HG03442 (cell line): ENCODE results near the gene CDYL2.
"Not testable (repeated sequence)": the region's sequence is repeated elsewhere in the genome, so short reads cannot be mapped to it uniquely, and the experiment has no call there.

Experiments used
- ATAC-seq: cut with Tn5 transposase; IDR thresholded peaks from one replicate; pipeline ENCODE4 v1.9.1; 2021; ENCODE audit warnings: mild to moderate bottlenecking, moderate library complexity; ENCODE audit not compliant: unreplicated experiment

The CDYL2 gene, protein sequence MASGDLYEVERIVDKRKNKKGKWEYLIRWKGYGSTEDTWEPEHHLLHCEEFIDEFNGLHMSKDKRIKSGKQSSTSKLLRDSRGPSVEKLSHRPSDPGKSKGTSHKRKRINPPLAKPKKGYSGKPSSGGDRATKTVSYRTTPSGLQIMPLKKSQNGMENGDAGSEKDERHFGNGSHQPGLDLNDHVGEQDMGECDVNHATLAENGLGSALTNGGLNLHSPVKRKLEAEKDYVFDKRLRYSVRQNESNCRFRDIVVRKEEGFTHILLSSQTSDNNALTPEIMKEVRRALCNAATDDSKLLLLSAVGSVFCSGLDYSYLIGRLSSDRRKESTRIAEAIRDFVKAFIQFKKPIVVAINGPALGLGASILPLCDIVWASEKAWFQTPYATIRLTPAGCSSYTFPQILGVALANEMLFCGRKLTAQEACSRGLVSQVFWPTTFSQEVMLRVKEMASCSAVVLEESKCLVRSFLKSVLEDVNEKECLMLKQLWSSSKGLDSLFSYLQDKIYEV

DNA sequence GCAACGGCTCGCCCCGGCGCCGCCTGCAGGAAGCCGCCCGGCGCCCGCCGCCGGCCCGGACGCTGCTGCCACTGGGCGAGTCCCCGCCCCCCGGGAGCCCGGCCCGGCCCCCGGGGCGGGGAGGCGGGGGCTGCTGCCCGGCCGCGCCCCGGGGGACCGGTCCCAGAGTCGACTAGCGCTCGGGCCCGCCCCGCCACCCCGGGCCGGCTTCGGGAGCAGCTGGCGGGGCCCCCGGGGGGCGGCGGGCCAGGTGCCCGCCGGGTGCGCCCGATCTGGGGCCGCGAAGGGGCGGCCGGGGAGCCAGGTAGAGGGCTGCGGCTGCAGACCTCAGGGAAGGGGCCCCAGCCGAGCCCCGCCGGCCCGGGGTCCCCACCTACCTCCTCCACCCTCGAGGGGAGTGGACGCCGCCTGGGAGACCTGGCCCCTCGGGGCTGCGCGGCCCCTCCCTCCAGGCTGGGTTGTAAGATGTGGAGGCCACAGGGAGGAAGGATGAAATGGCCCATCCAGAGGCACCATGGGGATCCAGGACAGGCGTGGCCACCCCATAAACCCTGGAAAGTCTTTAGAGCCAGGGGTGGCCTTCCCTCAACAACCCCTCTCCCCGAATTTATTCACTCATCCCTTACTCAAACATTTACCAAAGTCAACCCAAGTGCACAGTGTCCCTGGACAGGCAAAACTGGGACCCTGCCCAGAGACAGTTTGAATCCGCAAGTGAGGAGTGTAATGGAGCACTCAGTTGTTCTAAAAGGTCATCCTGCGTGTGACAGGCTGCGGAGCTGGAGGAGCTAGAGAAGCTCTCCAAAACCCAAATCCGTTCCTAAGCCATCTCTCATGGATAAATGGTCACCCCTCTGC lies at the start of gene CDYL2:
CDYL2 (minus strand) TSS at position 73 of the 858 bp plus-strand sequence. CDS start 425 bp downstream, outside the sequence.
- peak; percentile 78 for ATAC-seq

DNA sequence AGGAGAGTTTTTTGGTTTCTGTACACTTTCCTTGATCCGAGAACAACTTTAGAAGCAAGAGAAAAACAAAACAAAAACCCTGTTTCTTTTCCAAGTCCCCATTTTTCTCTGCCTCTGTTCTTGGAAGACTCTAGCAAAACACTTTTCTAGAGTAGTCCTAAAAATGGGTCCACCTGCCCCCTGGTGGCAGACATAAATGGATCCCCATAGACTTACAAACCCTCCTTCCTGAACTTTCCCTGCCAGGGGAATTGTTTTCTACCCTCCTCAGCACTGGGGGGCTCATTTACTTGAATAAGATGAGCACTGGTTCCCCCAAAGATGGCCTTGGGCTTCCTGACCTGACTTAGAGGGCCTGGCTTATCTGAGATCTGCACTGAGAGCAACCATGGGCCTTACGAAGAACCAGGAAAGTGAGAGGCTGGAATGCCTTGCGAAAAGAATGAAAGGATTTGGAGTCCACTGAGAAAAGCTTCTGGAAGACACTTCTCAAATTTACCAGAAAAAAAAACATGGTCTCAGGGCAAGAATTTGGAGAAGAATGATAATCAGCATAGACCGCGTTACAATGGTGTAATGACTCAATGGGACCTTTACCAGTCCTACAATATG lies 48.0 kb upstream of the CDYL2 start:
- no peak for ATAC-seq

DNA sequence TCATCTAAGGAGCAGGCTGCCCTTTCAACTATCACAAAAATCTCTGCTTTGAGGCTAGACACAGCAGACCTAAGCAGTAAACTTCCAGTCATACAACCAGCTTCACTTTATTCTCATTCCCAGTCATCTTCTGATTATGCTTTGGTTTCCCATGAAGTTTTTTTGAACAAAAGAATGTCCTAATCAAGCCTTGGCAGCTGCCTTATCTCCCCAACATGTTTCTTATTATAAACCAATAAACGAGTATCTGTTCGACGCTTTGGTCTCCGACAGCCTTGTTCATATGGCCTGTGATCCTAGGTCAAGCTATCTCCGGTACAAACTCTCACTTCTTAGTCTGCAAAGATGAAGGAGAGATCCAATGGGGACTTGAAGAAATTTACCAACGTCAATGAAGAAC lies 47.4 kb upstream of the CDYL2 start:
- ATAC-seq = no peak

DNA sequence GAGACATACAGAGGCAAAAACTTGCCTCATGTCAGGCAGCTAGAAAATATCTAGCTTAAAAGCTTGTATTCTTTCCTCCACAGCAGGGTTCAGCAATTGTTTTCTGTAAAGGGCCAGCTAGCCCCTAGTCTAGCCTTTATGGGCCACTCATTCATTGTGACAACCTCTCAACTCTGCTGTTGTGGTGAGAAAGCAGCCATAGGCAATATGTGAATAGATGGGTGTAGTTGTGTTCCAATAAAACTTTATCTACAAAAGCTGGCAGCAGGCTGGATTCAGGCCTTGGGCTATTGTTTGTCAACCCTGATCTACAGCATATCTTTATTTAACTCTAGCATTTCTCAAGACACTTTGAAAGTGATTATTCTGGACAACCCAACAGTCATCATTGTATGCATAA lies 46.4 kb upstream of the CDYL2 start:
- ATAC-seq = no peak

DNA sequence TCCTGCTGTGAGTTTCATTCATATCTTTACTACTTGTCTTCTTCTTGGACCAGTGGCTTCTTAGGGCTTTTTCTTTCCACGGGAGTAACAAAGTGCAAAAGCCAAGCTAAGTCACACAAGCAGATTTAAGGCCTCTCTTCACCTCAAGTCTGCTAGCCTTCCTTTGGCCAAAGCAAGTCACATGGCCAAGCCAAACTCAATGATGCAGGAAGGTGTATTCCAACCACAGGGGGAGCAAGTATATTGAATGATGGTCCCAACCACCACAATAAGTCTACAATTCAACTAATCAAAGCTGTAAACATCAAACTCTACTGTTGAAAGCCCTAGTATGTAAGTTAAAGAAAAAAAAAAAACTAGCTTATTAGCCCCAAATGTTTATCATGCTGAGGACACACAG lies 44.5 kb upstream of the CDYL2 start:
- no peak for ATAC-seq

DNA sequence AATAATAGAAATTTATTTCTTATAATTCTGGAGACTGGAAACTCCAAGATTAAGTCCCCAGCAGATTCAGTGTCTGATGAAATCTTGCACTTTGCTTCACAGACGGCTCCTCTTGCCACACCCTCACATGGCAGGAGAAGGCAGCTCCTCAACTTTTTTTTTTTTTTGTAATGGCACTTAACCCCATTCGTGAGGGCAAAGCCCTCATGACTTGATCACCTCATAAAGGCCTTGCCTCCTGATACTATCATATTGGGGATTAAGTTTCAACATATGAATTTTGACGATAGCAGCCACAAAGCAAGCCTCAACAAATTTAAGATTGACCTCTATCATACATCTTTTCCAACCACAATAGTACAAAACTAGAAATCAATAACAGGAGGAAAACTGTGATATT lies 42.3 kb upstream of the CDYL2 start:
- ATAC-seq = no peak

DNA sequence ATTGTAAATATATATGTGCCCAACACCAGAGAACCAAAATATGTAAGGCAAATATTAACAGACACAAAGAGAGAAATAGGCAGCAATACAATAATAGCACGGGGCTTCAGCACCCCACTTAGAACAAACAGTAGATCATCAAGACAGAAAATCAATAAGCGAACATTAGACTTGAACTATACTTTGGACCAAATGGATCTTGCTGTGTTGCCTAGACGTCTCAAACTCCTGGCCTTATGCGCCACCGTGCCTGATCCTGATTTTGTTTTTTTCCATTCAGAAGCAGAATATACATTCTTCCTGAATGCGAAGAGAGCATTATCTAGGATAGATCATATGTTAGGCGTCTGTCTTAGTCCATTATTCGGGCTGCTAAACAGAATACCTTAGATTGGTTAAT lies 41.9 kb upstream of the CDYL2 start:
- no peak for ATAC-seq

DNA sequence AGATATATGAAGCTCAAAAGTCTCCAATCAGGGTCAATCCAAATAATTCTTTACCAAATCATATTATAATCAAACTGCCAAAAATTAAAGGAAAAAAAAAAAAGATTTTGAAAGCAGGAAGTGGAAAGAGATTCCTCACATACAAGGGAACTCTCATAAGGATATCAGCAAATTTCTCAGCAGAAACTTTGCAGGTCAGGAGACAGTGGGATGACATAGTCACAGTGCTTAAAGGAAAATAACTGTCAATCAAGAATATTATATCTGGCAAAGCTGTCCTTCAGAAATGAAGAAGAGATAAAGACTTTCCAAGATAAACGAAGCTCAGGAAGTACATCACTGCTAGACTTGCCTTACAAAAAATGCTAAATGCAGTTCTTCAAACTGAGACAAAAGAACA lies 40.0 kb upstream of the CDYL2 start:
- ATAC-seq = no peak

DNA sequence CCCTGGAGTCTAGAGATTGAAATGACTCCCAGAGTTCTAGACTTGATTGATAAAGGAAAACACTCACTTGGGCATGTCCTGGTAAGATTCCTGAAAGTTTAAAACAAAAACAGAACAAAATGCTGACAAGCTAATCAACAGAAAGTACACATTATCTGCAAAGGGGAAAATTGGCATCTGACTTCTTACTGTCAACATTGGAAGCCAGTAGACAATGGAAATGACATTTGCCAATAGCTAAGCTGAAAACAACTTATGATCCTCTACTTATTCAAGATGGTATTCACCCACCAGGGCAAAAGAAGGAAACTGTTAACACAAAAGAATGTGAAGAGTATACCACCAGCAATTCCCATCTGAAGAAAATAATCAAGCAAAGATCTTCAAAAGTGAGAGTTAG lies 36.8 kb upstream of the CDYL2 start:
- ATAC-seq = no peak

DNA sequence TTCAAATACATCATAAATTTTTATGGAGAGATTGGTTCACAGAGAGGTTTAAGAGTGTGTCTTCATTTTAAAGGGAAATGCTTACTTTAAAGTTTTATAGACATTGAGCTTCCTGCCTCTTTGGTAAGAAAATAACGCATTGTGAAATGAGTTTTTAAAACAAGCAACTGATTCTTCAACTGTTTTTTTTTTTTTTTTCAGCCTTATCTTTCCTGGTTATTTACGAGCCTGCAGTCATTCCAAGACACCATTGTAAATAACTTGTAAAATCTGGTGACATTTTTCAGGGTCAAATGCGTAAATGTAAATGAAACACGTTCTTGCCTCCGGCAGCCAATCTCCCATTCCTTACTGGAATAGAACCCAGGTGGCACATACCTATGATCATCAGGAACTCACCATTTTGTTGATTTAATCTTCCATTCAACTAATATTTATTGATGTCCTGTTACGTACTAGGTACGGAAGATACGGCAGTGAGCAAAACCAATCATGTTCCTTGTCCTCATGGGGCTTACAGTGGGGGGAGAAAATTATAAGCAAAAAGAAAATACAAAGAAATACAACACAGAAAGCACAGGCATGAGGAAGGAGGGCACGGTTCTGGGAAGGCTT lies 33.2 kb upstream of the CDYL2 start:
- ATAC-seq = no peak

DNA sequence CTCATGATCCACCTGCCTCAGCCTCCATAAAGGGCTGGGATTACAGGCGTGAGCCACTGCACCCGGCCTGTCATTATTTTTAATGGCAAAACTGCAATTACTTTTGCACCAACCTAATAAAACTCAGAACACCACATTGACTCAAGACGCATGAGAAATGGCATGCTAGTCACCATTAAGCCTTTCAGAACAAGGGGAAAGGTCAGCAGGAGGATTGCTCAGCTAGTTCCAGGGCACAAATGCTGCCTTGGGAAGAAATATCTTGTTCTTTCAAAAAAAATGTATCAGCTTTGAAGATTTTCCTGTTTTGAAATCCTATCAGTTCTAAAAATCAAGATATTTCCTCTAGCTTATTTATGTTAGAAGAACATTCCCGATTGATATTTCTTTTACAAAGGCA lies 32.4 kb upstream of the CDYL2 start:
- ATAC-seq = no peak

DNA sequence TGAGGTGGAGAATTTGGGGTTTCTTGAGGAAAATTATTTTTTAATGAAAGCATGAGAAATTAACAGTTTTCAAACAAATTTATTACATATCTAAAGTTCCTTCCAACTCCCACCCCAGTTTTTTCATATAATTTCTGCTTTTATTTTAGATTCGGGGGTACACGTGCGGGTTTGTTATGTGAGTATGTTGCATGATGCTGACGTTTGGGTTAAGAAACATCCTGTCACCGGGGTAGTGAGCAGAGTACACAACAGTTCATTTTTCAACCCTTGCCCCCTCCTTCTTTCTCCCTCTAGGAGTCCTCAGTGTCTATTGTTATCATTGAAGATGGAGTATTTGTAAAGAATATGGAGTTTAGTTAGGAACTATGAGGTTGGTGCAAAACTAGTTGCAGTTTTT lies 31.8 kb upstream of the CDYL2 start:
- no peak for ATAC-seq

DNA sequence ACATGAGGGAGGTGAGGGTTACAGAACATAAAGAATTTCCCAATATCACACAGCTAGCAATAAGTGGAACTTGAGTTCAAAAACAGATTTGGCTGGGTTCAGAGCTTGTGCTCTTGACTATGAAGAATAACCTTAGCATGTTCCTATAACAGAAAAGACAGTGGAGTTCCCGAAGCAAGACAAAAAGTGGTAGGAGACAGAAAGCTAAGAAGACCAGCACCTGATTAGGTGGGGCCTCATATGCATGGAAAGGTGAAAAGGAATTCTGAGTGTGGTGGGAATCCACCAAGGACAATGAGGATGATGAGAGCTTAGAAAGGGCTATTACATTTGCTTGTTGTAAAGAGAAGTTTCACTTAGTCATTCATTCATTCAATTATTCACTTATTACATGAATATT lies 26.6 kb upstream of the CDYL2 start:
- no peak for ATAC-seq

DNA sequence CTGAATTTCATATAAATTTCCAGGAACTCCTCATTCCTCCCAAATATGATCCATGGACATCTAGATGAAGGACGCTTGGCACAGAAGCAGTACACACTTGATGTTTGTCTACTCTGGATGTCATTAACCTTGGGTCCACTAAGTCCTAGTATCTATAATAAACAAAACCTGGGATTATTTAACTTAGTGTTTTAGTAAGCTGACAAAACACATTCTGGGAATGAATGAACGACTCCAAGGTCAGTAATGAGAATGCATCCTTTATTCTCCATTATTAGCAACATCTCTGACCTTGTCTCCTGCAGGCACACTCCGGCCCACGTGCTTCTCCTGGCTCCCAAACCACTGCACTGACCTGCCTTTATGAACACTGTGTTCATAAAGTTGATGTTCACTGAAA lies 24.1 kb upstream of the CDYL2 start:
- ATAC-seq = no peak

DNA sequence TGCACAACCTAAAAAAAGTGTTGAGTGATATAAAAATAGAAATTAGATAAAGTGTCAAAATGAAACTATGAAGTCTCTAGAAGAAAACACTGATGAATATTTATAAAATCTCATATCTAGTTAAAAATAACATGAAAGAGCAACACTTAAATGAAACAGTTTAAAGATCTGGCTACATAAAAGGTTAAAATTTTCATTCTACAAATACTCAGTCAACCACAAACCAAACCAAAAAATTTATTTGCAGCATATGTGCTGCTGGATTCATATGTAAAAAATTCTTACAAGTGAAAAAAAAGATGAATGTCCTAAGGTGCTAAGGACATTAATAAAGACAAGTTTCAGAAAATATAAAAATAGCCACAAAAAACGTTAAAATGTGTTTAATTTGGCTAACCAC lies 22.6 kb upstream of the CDYL2 start:
- ATAC-seq = no peak

DNA sequence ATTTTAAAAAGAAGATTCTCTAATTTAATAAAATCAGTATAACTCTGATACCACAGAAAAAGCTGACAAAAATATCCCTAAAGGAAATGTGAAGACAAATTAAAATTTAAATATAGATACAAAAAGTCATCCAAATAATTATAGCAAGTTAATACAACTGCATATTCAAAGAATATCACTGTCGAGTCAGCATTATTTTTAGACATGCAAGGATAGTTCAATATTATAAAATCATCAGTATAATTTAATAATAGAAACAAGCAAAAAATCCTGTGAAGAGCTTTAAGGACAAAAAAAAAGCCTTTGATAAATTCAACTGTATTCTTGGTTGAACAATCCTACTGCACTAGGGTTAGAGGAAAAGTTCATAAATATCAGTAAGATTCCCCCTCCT lies 21.0 kb upstream of the CDYL2 start:
- no peak for ATAC-seq

DNA sequence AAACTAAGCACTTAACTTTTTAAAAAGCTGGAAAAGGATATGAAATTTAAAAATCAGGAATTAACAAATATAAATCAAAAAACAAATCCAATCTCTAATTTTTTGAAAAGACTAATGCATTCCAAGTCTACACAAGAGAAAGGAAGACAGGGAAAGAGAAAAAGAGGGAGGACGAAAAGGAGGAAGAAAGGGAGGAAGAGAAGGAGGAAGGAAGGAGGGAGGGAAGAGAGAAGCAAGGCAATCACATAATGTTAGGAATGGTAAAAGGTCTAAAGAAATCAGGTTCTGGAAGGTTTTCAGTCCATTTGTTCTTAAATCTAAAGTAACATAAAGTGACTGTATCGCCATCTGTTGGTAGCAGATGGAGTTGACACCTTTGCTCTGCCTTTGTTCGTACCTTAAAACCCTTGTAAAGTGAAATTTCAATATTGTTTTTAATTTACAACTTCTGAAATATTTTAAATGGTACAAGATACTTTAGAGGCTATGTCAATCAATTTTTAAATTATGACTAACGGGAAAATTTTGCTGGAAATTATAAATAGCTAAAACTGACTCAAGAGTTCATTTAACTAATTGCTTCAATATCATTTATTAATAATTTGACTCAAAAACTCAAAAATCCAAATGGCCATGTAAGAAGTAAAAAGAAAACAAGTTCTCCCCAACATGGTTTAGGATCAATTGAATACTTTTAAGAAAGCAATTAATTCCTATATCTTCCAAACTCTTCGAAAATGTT lies 20.4 kb upstream of the CDYL2 start:
- ATAC-seq = no peak

DNA sequence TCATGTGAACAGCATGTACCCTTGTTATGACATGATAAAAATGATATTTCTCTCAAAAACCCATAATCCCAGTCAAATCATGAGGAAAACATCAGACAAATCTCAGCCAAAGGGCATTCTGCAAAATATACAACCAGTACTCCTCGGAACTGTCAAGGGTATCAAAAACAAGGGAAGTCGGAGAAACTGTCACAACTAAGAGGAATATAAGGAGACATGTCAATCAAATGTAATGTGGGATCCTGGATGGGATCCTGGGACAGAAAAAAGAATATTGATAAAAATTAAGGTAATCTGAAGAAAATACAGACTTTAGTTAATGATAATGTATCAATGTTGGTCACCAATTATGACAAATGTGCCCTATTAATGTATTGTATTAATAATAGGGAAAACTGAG lies 15.6 kb upstream of the CDYL2 start:
- ATAC-seq = no peak

DNA sequence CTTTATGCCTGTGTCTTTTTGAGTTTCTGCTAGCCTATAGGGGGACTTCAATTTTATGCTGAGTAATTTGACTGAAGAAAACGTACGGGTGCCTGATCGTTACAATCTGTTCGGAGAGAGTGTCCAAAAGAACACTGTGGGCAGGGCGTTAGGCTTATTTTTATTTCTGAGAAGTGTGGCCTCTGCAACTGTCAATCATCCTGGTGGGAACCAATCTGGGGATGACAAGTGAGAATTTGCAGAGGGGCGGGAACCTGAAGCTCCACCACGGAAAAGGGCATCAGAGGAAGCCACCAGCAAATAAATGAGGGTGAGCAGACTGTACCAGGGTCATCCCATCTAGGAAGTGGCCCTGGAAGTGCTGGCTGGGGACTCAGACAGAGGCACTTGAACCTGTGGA lies 12.0 kb upstream of the CDYL2 start:
- ATAC-seq = no peak

DNA sequence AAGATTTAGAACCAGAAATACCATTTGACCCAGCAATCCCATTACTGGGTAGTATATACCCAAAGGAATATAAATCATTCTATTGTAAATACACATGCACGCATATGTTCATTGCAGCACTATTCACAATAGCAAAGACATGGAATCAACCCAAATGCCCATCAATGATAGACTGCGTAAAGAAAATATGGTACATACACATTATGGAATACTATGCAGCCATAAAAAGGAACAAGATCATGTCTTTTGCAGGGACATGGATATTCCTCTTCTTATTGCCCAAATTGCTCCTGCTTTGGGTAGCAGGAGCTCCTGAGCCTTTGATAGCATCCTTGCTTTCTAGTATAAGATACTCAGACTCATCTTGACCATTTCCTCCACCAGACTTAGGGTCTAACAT lies 10.9 kb upstream of the CDYL2 start:
- not testable (repeated sequence) for ATAC-seq
